ENCODE results near the gene VEGFC.

GRCh38 chr4:176778491-176778890, 14.2 kb downstream of the VEGFC start:
- no peak for TF ChIP-seq CTCF (IDR thresholded peaks at IDR 0.05)
- no peak for TF ChIP-seq POLR2A (IDR thresholded peaks at IDR 0.05)

Measured in testis (tissue), 2 donors.